DND-41 (cell line): ENCODE results near the gene AHNAK2.

Source experiments
- ATAC-seq: fragments of 200-7000 bp; cut with Tn5 transposase; 3 replicates; pipeline ENCODE4 v1.9.1; 2021; ENCODE audit warnings: low read depth; ENCODE audit not compliant: insufficient read depth
- DNase-seq: peaks from one replicate; pipeline ENCODE4 v3.0.0-alpha.2; 2020
- H2AFZ ChIP-seq: 2 replicates; pipeline ENCODE4 v1.6.0; 2012; ENCODE audit warnings: low read depth, low read length
- H3K27ac ChIP-seq: 2 replicates; pipeline ENCODE4 v1.5.1; 2012; ENCODE audit warnings: low read length, inconsistent platforms
- H3K27me3 ChIP-seq: fragments of 200-600 bp; sonication (generic); 2 replicates; pipeline ENCODE4 v1.6.0; 2012; ENCODE audit warnings: low read length, mild to moderate bottlenecking, inconsistent platforms; ENCODE audit not compliant: insufficient read depth, poor library complexity
- H3K36me3 ChIP-seq: 2 replicates; pipeline ENCODE4 v1.5.1; 2012; ENCODE audit warnings: low read length, inconsistent platforms; ENCODE audit not compliant: insufficient read depth
- H3K4me1 ChIP-seq: 2 replicates; pipeline ENCODE4 v1.5.1; 2012; ENCODE audit warnings: mild to moderate bottlenecking, low read length; ENCODE audit not compliant: insufficient read depth
- H3K4me2 ChIP-seq: 2 replicates; pipeline ENCODE4 v1.6.0; 2012; ENCODE audit warnings: mild to moderate bottlenecking, moderate library complexity, low read length, inconsistent platforms; ENCODE audit not compliant: insufficient read depth
- H3K4me3 ChIP-seq, 2 experiments: fragments of 200-600 bp in 1 of 2; shearing (Covaris generic) in 1 of 2; 2 replicates each; pipeline ENCODE4 v1.5.1; 2012 to 2016; ENCODE audit warnings: inconsistent platforms in 2 of 2, low read length in 2 of 2, mild to moderate bottlenecking in 2 of 2, low read depth in 1 of 2, moderate library complexity in 1 of 2
- H3K79me2 ChIP-seq: 2 replicates; pipeline ENCODE4 v1.6.0; 2012; ENCODE audit warnings: low read length, inconsistent platforms; ENCODE audit not compliant: insufficient read depth
- H3K9ac ChIP-seq: 2 replicates; pipeline ENCODE4 v1.6.0; 2012; ENCODE audit warnings: low read depth, mild to moderate bottlenecking, inconsistent platforms, low read length, moderate library complexity
- H3K9me3 ChIP-seq: 2 replicates; pipeline ENCODE4 v1.5.1; 2012; ENCODE audit warnings: low read length, moderate library complexity, mild to moderate bottlenecking, inconsistent platforms; ENCODE audit not compliant: insufficient read depth, severe bottlenecking
- H4K20me1 ChIP-seq: 2 replicates; pipeline ENCODE4 v1.6.0; 2012; ENCODE audit warnings: low read length; ENCODE audit not compliant: insufficient read depth
- EZH2 ChIP-seq: IDR thresholded peaks from 3 replicates; pipeline ENCODE4 v1.6.1; 2012; ENCODE audit warnings: borderline replicate concordance, low read depth, mild to moderate bottlenecking, moderate library complexity, low read length, inconsistent platforms; ENCODE audit not compliant: severe bottlenecking
- TF ChIP-seq, protein P1 (sequence below): IDR thresholded peaks from 2 replicates; pipeline ENCODE4 v1.5.1; 2012; ENCODE audit warnings: borderline replicate concordance, low read length, moderate library complexity, mild to moderate bottlenecking; ENCODE audit not compliant: poor library complexity, severe bottlenecking; ENCODE audit errors: extremely low read depth

The AHNAK2 gene

DNA sequence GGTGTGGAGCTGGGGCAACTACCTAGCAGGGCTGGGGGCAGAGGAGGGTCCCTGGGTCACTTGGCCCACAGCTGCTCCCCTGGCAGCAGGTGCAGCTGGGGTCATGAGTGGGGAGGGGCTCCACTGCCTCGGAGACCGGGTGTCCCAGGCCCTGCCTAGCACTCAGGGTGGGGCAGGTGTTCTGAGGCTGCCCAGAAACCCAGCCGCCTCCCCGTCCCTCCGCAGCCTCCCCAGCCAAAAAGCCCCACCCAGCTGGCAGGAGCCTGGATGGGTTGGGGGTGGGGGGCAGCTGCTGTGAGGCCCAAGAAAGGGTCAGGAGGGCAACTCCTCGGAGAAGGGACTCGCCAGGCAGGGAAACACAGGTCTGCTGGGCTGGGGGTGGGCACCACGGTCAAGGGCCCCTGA, 11.2 kb downstream of the AHNAK2 start:
- no peak overlapping the region for H3K9ac ChIP-seq
- TF ChIP-seq EZH2: no peak
- TF ChIP-seq, protein P1, sequence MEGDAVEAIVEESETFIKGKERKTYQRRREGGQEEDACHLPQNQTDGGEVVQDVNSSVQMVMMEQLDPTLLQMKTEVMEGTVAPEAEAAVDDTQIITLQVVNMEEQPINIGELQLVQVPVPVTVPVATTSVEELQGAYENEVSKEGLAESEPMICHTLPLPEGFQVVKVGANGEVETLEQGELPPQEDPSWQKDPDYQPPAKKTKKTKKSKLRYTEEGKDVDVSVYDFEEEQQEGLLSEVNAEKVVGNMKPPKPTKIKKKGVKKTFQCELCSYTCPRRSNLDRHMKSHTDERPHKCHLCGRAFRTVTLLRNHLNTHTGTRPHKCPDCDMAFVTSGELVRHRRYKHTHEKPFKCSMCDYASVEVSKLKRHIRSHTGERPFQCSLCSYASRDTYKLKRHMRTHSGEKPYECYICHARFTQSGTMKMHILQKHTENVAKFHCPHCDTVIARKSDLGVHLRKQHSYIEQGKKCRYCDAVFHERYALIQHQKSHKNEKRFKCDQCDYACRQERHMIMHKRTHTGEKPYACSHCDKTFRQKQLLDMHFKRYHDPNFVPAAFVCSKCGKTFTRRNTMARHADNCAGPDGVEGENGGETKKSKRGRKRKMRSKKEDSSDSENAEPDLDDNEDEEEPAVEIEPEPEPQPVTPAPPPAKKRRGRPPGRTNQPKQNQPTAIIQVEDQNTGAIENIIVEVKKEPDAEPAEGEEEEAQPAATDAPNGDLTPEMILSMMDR: no peak

DNA sequence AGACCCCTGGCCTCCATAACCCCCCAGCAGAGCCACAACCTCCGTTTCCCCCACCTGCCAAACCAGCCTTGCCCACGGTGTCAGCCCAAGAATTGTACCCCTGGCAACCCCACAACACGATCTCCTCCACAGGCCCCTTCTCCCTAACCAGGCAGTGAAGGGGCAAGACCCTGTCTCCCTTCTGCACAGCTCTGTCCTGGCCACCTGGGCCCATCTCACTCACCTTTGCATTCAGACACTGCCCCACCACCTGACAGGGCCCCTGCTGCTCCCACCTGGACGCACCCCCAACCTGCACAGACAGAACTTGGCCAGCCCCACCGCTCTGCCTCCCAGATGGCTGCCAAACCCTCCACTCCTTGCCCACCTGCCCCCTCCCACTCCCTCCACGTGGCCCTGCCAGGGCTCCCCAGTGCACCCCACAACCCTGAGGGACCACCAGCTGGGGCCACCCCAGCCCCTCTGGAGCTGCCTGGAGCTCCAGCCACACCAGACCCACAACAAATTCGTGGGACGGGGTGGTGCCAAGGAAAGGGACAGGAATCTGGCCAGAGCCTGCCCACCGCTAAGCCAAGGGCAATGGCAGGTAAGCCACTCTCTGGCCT, 11.8 kb downstream of the AHNAK2 start:
- TF ChIP-seq EZH2: no peak
- TF ChIP-seq, protein P1: no peak
- no peaks in the 10 kb centered on the region for H3K9me3 ChIP-seq
- H3K9ac ChIP-seq: no peak overlapping the region
- no peaks in the 10 kb centered on the region for H3K36me3 ChIP-seq
- no peak overlapping the region for H3K27ac ChIP-seq
- peaks cover 4% of the 10 kb centered on the region; the same call in 1 of the 2 replicates for H4K20me1 ChIP-seq
- no peak for ATAC-seq
- H3K79me2 ChIP-seq: no peaks in the 10 kb centered on the region
- no peaks in the 10 kb centered on the region for H3K27me3 ChIP-seq
- no peak overlapping the region for H3K4me2 ChIP-seq
- H2AFZ ChIP-seq: no peak overlapping the region
- no peak for DNase-seq
- no peaks in the 10 kb centered on the region for H3K4me1 ChIP-seq
- H3K4me3 ChIP-seq: no peak overlapping the region

More for the DNA sequence above, 11.2 kb downstream of the AHNAK2 start:
- Histone ChIP-seq H3K4me1 (no peaks in the 10 kb centered on the region), H3K9me3 (no peaks in the 10 kb centered on the region), H3K4me2 (no peak overlapping the region), H3K36me3 (no peaks in the 10 kb centered on the region), H2AFZ (no peak overlapping the region), H3K79me2 (no peaks in the 10 kb centered on the region), H3K27me3 (no peaks in the 10 kb centered on the region), H4K20me1 (peaks cover 4% of the 10 kb centered on the region), H3K4me3 (no peak overlapping the region), H3K27ac (no peak overlapping the region)
- no peak for DNase-seq
- no peak for ATAC-seq

DNA sequence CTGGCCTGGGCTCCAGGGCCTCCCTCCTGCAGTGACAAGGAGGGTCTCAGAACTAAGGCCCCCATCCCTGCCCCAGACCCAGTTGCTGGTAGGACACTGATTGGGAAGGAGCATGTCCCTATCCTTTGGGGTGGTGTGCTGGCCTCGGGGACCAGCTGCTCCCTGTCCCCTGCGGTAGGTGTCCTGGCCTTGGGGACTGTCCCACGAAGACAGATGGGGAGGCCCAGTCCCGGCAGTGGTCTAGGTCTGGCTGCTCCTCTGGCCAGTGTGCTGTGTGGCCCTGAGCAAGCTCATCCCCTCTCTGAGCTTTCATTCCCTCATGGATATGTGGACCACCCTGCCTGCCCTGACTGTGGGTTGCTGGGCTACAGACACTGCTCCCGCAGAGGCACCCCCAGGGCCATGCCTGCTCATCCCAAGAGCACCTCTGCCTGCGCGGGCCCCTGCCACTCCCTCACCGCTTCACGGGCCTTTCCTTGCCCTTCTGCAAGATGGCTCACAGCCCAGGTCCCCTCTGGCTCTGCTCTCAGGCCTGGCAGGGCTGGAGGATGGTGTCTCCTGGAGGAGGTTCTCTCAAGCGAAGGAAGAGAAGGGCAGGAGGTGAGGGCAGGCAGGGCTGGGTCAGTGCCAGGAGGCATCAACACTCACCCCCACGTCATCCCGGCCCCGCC, 12.5 kb downstream of the AHNAK2 start:
- no peak overlapping the region for H2AFZ ChIP-seq
- no peaks in the 10 kb centered on the region for H3K9me3 ChIP-seq
- no peak for TF ChIP-seq EZH2
- TF ChIP-seq, protein P1: no peak
- H3K4me3 ChIP-seq: no peak overlapping the region
- no peak overlapping the region for H3K9ac ChIP-seq
- DNase-seq: no peak
- no peak for ATAC-seq
- peaks cover 4% of the 10 kb centered on the region; the same call in 1 of the 2 replicates for H4K20me1 ChIP-seq
- no peaks in the 10 kb centered on the region for H3K79me2 ChIP-seq
- H3K27me3 ChIP-seq: no peaks in the 10 kb centered on the region
- no peak overlapping the region for H3K4me2 ChIP-seq
- H3K36me3 ChIP-seq: no peaks in the 10 kb centered on the region
- H3K27ac ChIP-seq: no peak overlapping the region
- H3K4me1 ChIP-seq: no peaks in the 10 kb centered on the region
